SK-N-SH treated with all-trans-retinoic acid at 6 μM for 48 hours (cell line): ENCODE measurements around the gene CCDC154.
A peak's percentile ranks its signal among the peaks of the same experiment; 100 is the strongest.
"Not testable (repeated sequence)": the region's sequence is repeated elsewhere in the genome, so short reads cannot be mapped to it uniquely, and the experiment has no call there.

Experiments used
- ATAC-seq: fragments of 200-7000 bp; cut with Tn5 transposase; 3 replicates; pipeline ENCODE4 v1.9.1; 2020; ENCODE audit warnings: mild to moderate bottlenecking, moderate library complexity
- ARNTL ChIP-seq: fragments of 450-650 bp; formaldehyde crosslinking; IDR thresholded peaks from 2 replicates; pipeline ENCODE4 v1.5.0; 2020; ENCODE audit warnings: low read depth, mild to moderate bottlenecking, moderate library complexity, borderline replicate concordance
- BACH2 ChIP-seq: fragments of 250-450 bp; sonication (Bioruptor Pico); IDR thresholded peaks from 2 replicates; pipeline ENCODE4 v1.9.0; 2021; ENCODE audit warnings: mild to moderate bottlenecking, borderline replicate concordance
- CREB5 ChIP-seq: fragments of 250-450 bp; sonication (Bioruptor Pico); IDR thresholded peaks from 2 replicates; pipeline ENCODE4 v1.5.1; 2020; ENCODE audit warnings: low read depth, mild to moderate bottlenecking, moderate library complexity
- CSDC2 ChIP-seq: fragments of 250-450 bp; sonication (Bioruptor Pico); IDR thresholded peaks from 2 replicates; pipeline ENCODE4 v1.5.0; 2020; ENCODE audit warnings: mild to moderate bottlenecking, moderate library complexity
- ESRRG ChIP-seq: fragments of 250-450 bp; sonication (Bioruptor Pico); IDR thresholded peaks from 2 replicates; pipeline ENCODE4 v1.6.1; 2021; ENCODE audit warnings: mild to moderate bottlenecking
- GLIS3 ChIP-seq: fragments of 250-450 bp; sonication (Bioruptor Pico); IDR thresholded peaks from 2 replicates; pipeline ENCODE4 v1.5.0; 2020; ENCODE audit warnings: mild to moderate bottlenecking, moderate library complexity
- ISL1 ChIP-seq: fragments of 250-450 bp; sonication (Bioruptor Pico); IDR thresholded peaks from 2 replicates; pipeline ENCODE4 v2.1.2; 2022; ENCODE audit warnings: mild to moderate bottlenecking, moderate library complexity
- OSR1 ChIP-seq: fragments of 250-450 bp; sonication (Bioruptor Pico); IDR thresholded peaks from 2 replicates; pipeline ENCODE4 v1.8.0; 2022; ENCODE audit warnings: moderate library complexity, mild to moderate bottlenecking, inconsistent platforms
- PATZ1 ChIP-seq: fragments of 250-450 bp; sonication (Bioruptor Pico); IDR thresholded peaks from 2 replicates; pipeline ENCODE4 v1.8.0; 2020; ENCODE audit warnings: mild to moderate bottlenecking, moderate library complexity, borderline replicate concordance
- POU6F1 ChIP-seq: fragments of 250-450 bp; sonication (Bioruptor Pico); IDR thresholded peaks from 2 replicates; pipeline ENCODE4 v1.8.0; 2021; ENCODE audit warnings: low read depth, mild to moderate bottlenecking, moderate library complexity, borderline replicate concordance
- PPARA ChIP-seq: fragments of 250-450 bp; sonication (Bioruptor Pico); IDR thresholded peaks from 2 replicates; pipeline ENCODE4 v1.5.0; 2020; ENCODE audit warnings: mild to moderate bottlenecking, borderline replicate concordance
- RARB ChIP-seq: fragments of 250-450 bp; sonication (Bioruptor Pico); IDR thresholded peaks from 2 replicates; pipeline ENCODE4 v1.8.0; 2021; ENCODE audit warnings: mild to moderate bottlenecking, moderate library complexity
- SNAI2 ChIP-seq: fragments of 250-450 bp; sonication (Bioruptor Pico); IDR thresholded peaks from 2 replicates; pipeline ENCODE4 v1.5.0; 2020; ENCODE audit warnings: mild to moderate bottlenecking, moderate library complexity
- TCF4 ChIP-seq: fragments of 250-450 bp; sonication (Bioruptor Pico); IDR thresholded peaks from 2 replicates; pipeline ENCODE4 v1.8.0; 2021; ENCODE audit warnings: mild to moderate bottlenecking, moderate library complexity, borderline replicate concordance
- TOX ChIP-seq: fragments of 250-450 bp; sonication (Bioruptor Pico); IDR thresholded peaks from 2 replicates; pipeline ENCODE4 v1.8.0; 2021; ENCODE audit warnings: mild to moderate bottlenecking, moderate library complexity, borderline replicate concordance
- TSHZ2 ChIP-seq: fragments of 250-450 bp; sonication (Bioruptor Pico); IDR thresholded peaks from 2 replicates; pipeline ENCODE4 v1.5.0; 2020; ENCODE audit warnings: mild to moderate bottlenecking, moderate library complexity
- ZFP3 ChIP-seq: fragments of 250-450 bp; sonication (Bioruptor Pico); IDR thresholded peaks from 2 replicates; pipeline ENCODE4 v1.5.0; 2020; ENCODE audit warnings: mild to moderate bottlenecking, moderate library complexity
- ZFP30 ChIP-seq: fragments of 450-650 bp; formaldehyde crosslinking; IDR thresholded peaks from 2 replicates; pipeline ENCODE4 v1.5.0; 2022; ENCODE audit warnings: mild to moderate bottlenecking, moderate library complexity
- ZNF565 ChIP-seq: fragments of 450-650 bp; formaldehyde crosslinking; conservative IDR thresholded peaks from 2 replicates; pipeline ENCODE4 v1.5.0; 2020; ENCODE audit warnings: low read depth, mild to moderate bottlenecking, moderate library complexity
- ZNF70 ChIP-seq: fragments of 450-650 bp; formaldehyde crosslinking; IDR thresholded peaks from 2 replicates; pipeline ENCODE4 v1.5.0; 2020; ENCODE audit warnings: mild to moderate bottlenecking, moderate library complexity
- ZNF8 ChIP-seq: fragments of 450-650 bp; formaldehyde crosslinking; IDR thresholded peaks from 2 replicates; pipeline ENCODE4 v1.5.0; 2020; ENCODE audit warnings: mild to moderate bottlenecking, moderate library complexity

CCDC154 gene

GRCh38 chr16:1481906-1482835 is 37.8 kb upstream of the CCDC154 start:
- ATAC-seq, result no peak; the same call in 2 of the 3 replicates
- TF ChIP-seq ISL1 (CRISPR knock-in tag) (no peak), TSHZ2 (CRISPR knock-in tag) (no peak), PPARA (CRISPR knock-in tag) (no peak), ESRRG (CRISPR knock-in tag) (no peak), PATZ1 (CRISPR knock-in tag) (no peak), ZFP3 (no peak), ARNTL (CRISPR knock-in tag) (no peak), TOX (CRISPR knock-in tag) (no peak), OSR1 (CRISPR knock-in tag) (no peak), ZNF70 (CRISPR knock-in tag) (no peak), TCF4 (CRISPR knock-in tag) (no peak), ZNF8 (CRISPR knock-in tag) (no peak), GLIS3 (CRISPR knock-in tag) (no peak)
- TF ChIP-seq, all 23 proteins: peak for 0

- 0 out of 2 replicates have a peak, but pooled peaks have one; percentile 47 for TF ChIP-seq ZNF8 (CRISPR knock-in tag)
- not testable (repeated sequence) for ATAC-seq
Measured at GRCh38 chr16:1478937-1479336, 34.6 kb upstream of the CCDC154 start.

- no peak for ATAC-seq
- no peak for TF ChIP-seq ZFP30 (CRISPR knock-in tag)
- TF ChIP-seq GLIS3 (CRISPR knock-in tag), result no peak
- TF ChIP-seq ARNTL (CRISPR knock-in tag), result no peak
- no peak for TF ChIP-seq BACH2 (CRISPR knock-in tag)
- no peak for TF ChIP-seq CSDC2 (CRISPR knock-in tag)
- no peak for TF ChIP-seq ZNF565
- TF ChIP-seq TOX (CRISPR knock-in tag), result no peak
- no peak for TF ChIP-seq OSR1 (CRISPR knock-in tag)
- no peak for TF ChIP-seq POU6F1 (CRISPR knock-in tag)
- no peak for TF ChIP-seq TCF4 (CRISPR knock-in tag)
- no peak for TF ChIP-seq PPARA (CRISPR knock-in tag)
- no peak for TF ChIP-seq ZNF70 (CRISPR knock-in tag)
- no peak for TF ChIP-seq ZNF8 (CRISPR knock-in tag)
- no peak for TF ChIP-seq ISL1 (CRISPR knock-in tag)
- no peak for TF ChIP-seq RARB (CRISPR knock-in tag)
- TF ChIP-seq CREB5 (CRISPR knock-in tag), result no peak
- TF ChIP-seq PATZ1 (CRISPR knock-in tag), result no peak
- TF ChIP-seq ESRRG (CRISPR knock-in tag), result no peak
- no peak for TF ChIP-seq SNAI2
- TF ChIP-seq TSHZ2 (CRISPR knock-in tag), result no peak
Measured at GRCh38 chr16:1477033-1477432, 32.7 kb upstream of the CCDC154 start.
